Hypothalamus (tissue), 51 donors: ENCODE measurements around the gene SLC2A14.
"Not testable (repeated sequence)": the region's sequence is repeated elsewhere in the genome, so short reads cannot be mapped to it uniquely, and the experiment has no call there.

Experiments
- DNase-seq, 51 donors: peaks; one replicate each; lab custom pipeline; 2025; lab: John Stamatoyannopoulos, UW

Gene SLC2A14

GRCh38 chr12:7877420-7877819 is 4.7 kb upstream of the SLC2A14 start:
- DNase-seq = no peak

DNA sequence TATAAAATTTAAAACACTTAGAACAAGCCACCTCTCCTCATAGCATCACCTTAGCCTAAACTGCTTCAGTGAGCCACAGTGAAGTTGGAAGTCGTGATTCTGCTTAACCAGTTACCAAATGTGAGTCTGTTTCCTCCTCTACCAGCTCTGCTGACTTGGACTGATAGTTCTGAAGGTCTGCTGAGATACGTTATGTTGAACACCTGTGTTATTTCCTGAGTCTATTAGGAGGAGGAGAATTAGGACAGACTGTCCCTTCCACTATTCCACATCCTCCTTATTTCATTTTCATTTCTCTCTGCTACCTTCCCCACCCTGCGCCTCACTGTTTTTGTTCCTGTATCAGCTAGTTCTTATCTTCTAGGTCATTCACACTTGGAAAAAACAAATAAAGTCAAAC is 2.4 kb downstream of the SLC2A14 start:
- no peak for DNase-seq

DNA sequence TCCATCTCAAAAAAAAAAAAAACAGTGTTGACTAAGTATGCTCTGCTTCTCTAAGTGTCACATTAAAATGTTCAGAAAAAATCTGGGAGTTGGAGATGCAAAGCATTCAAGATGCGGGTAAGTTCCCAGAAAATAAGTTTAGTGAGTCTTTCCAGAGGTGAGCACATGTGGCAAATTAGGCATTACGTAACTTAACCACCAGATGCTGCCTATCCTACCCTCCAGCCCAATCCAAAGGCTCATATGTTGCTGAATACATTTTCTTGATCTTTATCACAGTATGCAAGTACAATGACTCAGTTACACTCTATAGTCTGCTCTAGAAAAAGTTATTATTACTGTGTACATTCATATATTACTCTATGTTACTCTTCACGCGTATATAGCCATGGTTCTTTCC is 3.6 kb downstream of the SLC2A14 start:
- no peak for DNase-seq

DNA sequence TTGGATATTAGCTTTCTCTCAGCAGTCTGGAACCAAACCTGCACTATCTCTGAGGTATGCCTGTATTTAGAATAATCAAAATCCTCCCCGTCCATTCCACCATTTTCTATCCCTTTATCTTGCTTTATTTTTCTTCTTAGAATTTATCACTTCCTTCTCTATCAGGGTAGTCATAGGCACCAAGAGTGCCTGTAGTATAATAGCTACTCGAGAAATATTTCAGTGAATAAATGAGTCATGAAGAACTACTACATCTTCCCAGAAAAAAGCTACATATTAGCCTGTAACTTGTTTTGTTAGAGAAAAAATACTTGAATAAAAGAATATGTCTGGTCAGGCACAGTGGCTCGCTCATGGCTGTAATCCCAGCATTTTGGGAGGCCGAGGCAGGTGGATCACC is 4.3 kb downstream of the SLC2A14 start:
- no peak for DNase-seq

DNA sequence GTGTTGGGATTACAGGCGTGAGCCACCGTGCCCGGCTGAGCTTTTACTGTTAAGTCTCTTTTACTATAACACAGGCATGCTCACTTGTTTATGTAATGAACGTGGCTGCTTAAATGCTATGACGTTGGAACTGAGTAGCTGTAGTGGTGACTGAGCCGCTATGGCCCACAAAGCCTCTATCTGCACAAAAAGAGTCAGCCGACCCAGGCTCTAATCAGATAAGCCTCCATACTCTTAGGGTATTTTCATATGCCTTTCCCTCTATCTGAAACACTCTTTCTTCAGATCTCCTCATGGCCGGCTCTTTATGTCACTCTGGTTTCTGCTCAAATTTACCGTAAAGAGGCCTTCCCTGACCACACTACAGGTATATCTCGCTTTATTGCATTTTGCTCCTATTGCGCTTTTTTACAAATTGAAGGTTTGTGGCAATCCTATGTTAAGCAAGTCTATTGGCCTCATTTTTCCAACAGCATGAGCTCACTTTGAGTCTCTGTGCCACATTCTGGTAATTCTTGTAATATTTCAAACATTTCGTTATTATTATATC is 8.0 kb downstream of the SLC2A14 start:
- no peak for DNase-seq

DNA sequence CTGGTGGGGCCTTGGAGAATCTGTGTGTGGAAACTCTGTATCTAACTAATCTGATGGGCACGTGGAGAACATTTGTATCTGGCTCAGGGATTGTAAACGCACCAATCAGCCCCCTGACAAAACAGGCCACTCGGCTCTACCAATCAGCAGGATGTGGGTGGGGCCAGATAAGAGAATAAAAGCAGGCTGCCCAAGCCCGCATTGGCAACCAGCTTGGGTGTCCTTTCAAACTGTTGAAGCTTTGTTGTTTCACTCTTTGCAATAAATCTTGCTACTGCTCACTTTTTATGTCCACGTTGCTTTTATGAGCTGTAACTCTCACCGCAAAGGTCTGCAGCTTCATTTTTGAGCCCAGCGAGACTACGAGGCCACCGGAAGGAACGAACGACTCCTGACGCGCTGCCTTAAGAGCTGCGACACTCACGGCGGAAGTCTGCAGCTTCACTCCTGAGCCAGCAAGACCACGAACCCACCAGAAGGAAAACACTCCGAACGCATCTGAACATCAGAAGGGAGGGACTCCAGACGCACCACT is 9.8 kb downstream of the SLC2A14 start:
- peak in 1 of 51 donors; percentile 1 for DNase-seq

DNA sequence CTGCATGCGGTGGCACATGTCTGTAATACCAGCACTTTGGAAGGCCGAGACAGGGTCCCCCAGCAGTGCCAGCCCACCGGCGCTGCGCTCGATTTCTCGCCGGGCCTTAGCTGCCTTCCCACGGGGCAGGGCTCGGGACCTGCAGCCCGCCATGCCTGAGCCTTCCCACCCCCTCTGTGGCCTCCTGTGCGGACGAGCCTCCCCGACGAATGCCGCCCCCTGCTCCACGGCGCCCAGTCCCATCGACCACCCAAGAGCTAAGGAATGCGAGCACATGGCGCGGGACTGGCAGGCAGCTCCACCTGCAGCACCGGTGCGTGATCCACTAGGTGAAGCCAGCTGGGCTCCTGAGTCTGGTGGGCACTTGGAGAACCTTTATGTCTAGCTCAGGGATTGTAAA is 10.4 kb downstream of the SLC2A14 start:
- not testable (repeated sequence) for DNase-seq

DNA sequence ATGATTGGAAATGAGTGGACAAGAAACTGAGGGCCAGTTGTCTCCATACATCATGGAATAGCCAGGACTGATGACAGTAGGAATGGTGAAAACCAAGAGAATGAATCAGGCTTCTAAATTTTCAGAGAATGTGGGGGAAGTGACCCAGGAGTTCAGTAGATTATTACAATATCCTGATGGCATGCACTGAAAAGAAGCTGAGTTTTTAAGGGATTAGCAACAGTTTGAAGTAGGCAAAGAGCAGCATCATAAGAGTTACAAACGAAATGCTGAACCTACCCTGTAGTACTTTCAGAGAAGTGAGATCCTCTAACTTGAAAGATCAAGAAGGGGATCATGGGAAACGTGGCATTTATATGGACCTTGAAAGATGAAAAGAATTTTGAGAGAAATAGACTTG is 13.2 kb downstream of the SLC2A14 start:
- no peak for DNase-seq

GRCh38 chr12:7857971-7858370 is 14.7 kb downstream of the SLC2A14 start:
- DNase-seq = no peak

DNA sequence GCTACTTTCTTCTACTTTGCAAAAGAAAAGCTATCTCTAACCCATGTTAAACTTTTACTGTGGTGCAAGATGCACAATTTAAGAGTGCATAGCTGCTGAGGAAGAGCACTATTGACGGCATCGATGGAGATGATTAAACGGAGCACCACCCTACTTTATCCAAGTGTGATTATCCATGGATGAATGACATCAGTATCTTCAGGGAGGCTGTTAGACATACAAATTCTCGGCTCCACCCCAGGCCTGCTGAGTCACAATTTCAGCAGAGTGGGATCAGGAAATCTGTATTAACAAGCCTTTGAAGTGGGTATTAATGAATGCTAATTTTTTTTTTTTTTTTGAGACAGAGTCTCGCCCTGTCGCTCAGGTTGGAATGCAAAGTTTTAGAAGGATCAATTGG is 16.2 kb downstream of the SLC2A14 start:
- no peak for DNase-seq

- DNase-seq = no peak
Observed at GRCh38 chr12:7853557-7853956, 19.2 kb downstream of the SLC2A14 start.

- DNase-seq = not testable (repeated sequence)
Observed at GRCh38 chr12:7851622-7852081, 21.1 kb downstream of the SLC2A14 start.

GRCh38 chr12:7850099-7850498 is 22.6 kb downstream of the SLC2A14 start:
- not testable (repeated sequence) for DNase-seq

GRCh38 chr12:7848098-7848422 is 24.7 kb downstream of the SLC2A14 start:
- not testable (repeated sequence) for DNase-seq

- peak in 2 of 51 donors; percentile 5 to 29 for DNase-seq
Observed at GRCh38 chr12:7847226-7848097, 25.3 kb downstream of the SLC2A14 start.

DNA sequence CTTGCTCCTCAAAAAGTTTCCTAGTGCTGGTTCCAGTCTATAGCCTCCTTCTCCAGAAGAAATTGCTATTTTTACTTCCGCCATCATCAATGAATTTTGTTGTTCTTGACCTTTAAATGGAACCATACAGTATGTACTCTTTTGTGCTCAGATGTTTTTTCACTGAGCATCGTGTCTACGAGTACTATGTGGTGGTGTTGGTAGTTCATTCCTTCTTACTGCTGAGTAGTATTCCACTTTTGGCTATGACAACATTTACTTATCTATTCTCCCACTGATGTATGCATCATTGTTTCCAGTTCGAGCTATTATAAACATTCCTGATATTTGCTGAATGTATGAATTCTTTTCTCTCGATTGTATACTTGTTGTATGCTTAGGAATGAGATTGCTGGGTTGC is 28.6 kb downstream of the SLC2A14 start:
- no peak for DNase-seq

DNA sequence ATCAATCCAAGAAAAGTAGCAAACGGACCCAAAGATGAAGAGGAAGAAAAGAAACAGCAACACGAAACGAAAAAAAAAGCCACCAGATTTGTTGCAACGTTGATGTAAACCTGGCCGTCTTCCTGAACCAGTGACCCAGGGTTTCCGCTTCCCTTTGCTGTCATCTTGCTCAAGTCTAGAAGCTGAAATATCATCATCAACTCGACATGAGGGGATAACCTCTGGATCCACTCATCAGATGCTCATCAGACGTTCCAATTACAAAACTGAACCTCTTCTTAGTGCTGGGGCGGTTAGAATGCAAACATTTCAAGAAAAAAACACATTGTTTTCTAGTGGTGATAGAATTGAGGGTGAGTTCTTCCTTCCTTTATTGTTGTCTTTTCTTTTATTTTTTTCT is 29.1 kb downstream of the SLC2A14 start:
- not testable (repeated sequence) for DNase-seq

DNA sequence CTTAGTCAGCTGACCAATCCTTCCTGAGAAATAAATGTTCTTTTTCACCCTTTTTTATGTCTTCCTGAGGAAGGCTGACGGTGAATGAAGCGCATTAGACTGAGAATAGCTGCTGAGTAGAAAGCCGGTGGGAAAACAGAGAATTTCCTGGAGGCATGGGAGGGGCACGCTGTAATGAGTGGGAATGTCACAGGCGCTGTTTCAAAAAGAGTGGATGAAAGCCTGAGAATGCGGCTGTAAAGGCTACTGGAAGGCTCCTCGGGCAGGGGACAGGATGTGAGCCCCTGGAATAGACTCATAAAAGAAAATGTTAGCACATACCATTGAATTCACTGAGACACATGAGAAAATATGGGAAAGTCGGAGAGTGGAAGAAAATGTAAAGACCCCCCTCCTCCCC is 29.6 kb downstream of the SLC2A14 start:
- DNase-seq = peak in 1 of 51 donors; percentile 2

DNA sequence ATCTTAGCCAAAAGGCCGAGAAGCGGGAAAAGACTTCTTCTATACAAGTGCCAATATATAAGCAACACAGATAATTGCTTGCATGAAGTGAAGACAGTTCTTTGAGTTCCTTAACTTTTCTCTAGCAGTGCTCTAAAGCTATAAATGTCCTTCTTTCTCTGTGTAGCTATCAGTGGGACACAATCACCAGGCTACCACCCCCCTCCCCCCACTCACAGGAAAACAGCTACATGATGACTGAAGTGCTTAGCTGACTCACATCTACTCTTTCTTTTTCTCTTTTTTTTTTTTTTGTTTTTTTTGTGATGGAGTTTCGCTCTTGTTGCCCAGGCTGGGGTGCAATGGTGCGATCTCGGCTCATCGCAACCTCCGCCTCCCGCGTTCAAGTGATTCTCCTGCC is 30.3 kb downstream of the SLC2A14 start:
- DNase-seq = not testable (repeated sequence)

DNA sequence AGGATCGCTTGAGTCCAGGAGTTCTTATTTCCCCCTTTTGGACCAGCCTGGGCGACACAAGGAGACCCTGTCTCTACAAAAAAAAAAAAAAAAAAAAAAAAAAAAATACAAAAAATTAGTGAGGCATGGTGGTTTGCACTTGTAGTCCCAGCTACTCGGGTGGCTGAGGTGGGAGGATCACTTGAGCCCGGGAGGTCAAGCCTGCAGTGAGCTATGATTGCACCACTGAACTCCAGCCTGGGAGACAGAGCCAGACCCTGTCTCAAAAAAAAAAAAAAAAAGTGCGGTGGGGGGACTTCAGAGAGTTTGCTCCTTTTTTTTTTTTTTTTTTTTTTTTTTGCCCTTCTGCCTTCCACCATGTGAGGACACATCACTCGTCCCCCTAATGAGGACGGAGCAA is 32.9 kb downstream of the SLC2A14 start:
- DNase-seq = not testable (repeated sequence)

DNA sequence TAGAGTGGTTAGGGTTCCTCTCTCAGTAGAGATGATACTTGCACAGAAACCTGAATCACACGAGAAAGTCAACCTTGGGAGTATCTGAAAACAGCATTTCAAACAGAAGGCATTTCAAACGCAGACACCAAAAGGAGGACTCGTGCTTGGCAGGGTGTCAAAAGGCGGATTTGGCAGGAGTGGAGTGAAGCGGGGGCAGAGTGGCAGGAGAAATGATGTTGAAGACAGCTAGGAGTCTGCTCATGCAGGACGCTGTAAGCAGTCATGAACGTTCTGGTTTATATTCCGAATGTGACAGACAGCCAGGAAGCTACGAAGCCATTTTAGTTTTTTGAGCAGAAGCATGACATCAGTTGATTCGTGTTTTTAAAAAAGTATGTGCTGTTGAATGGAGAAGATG is 33.5 kb downstream of the SLC2A14 start:
- peak in 17 of 51 donors; percentile 1 to 81 (median 7) for DNase-seq

DNA sequence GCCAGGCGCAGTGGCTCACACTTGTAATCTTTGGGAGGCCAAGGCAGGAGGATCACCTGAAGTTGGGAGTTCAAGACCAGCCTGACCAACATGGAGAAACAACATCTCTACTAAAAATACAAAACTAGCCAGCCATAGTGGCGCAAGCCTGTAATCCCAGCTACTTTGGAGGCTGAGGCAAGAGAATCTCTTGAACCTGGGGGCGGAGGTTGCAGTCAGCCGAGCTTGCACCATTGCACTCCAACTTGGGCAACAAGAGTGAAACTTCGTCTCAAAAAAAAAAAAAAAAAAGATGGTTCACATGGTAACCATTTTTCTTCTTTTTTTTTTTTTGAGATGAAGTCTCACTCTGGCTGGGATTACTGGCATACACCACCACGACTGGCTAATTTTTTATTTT is 35.3 kb downstream of the SLC2A14 start:
- no peak for DNase-seq
